Kidney (tissue), 14 donors: ENCODE measurements around the gene AMPH. TPM values are rescaled to one million over a fixed set of nuclear protein-coding genes. Genes with fewer than 3 reads are reported as not detected.

Source experiments
- DNase-seq, 5 donors: peaks; one replicate each; pipeline ENCODE4 v3.0.0-alpha.2; 2013 to 2020
- FAIRE-seq: peaks from 2 replicates; lab custom pipeline; 2012; peaks lifted over from hg19 to GRCh38; lab: Jason Lieb, UNC
- H3K27ac ChIP-seq, 2 donors: one replicate each; pipeline ENCODE4 v1.7.0; 2013; ENCODE audit warnings: low read depth in 2 of 2, low read length in 2 of 2, inconsistent platforms in 1 of 2
- H3K27me3 ChIP-seq: one replicate; pipeline ENCODE4 v1.7.1; 2013; ENCODE audit warnings: low read length, inconsistent platforms; ENCODE audit not compliant: control insufficient read depth, insufficient read depth
- H3K36me3 ChIP-seq, 3 donors: one replicate each; pipeline versions ENCODE4 v1.7.0 to v1.7.1; 2013; ENCODE audit warnings: low read length in 3 of 3, control low read depth in 1 of 3, inconsistent platforms in 1 of 3; ENCODE audit not compliant: insufficient read depth in 3 of 3, control insufficient read depth in 2 of 3
- H3K4me1 ChIP-seq, 3 donors: one replicate each; pipeline versions ENCODE4 v1.7.0 to v1.7.1; 2013; ENCODE audit warnings: low read length in 3 of 3, inconsistent platforms in 1 of 3, low read depth in 1 of 3; ENCODE audit not compliant: control insufficient read depth in 2 of 3, insufficient read depth in 2 of 3
- H3K4me3 ChIP-seq, 3 donors: one replicate each; pipeline versions ENCODE4 v1.7.0 to v1.8.1; 2013; ENCODE audit warnings: low read length in 3 of 3, control low read depth in 1 of 3, inconsistent platforms in 1 of 3
- H3K9ac ChIP-seq, 3 donors: one replicate each; pipeline versions ENCODE4 v1.7.0 to v1.7.1; 2013; ENCODE audit warnings: low read length in 3 of 3, control low read depth in 1 of 3, inconsistent platforms in 1 of 3
- H3K9me3 ChIP-seq, 3 donors: one replicate each; pipeline versions ENCODE4 v1.7.0 to v1.7.1; 2013; ENCODE audit warnings: low read length in 3 of 3, control low read depth in 1 of 3, inconsistent platforms in 1 of 3; ENCODE audit not compliant: control insufficient read depth in 2 of 3, insufficient read depth in 1 of 3
- intact Hi-C: fragments of 100-400 bp; cut with DNase I; formaldehyde crosslinking; loops from one replicate; pipeline ENCODE4 v1.11.1; 2022
- polyA plus RNA-seq: library from polyadenylated mRNA; stranded (reverse); fragments of 350-450 nt; fragmentation: Illumina TruSeq; extraction: RNeasy Lipid Tissue Mini Kit (QIAGEN cat#74804); gene quantifications from one replicate; pipeline ENCODE4 v1.2.3, GENCODE V29; 2014; ENCODE audit warnings: low read depth, low replicate concordance; ENCODE audit not compliant: insufficient read depth
- total RNA-seq: library from RNA; stranded (reverse); fragmentation: NEBNext Ultra II Directional; extraction: Animal tissue kit (Norgen Biotek cat#: 25700); gene quantifications from one replicate; pipeline ENCODE4 v1.2.1, GENCODE V29; 2021
- TF ChIP-seq, protein P1 (sequence below): IDR thresholded peaks from 3 replicates; pipeline ENCODE4 v1.5.1; 2012; ENCODE audit warnings: mild to moderate bottlenecking, moderate library complexity, borderline replicate concordance; ENCODE audit not compliant: insufficient read depth; ENCODE audit errors: extremely low read depth
- donor health status: control.
- donor health status: control.
- donor health status: control.
- donor health status: control.
- donor health status: control.
- donor health status: DM: yes; HTN: yes; CAD: no.
- donor health status: Normal renal cell carcinoma (clear cell type).

AMPH gene
- total and polyA plus RNA-seq, 2 donors from 2014 or later, result 1.2 to 1.4 TPM

DNA sequence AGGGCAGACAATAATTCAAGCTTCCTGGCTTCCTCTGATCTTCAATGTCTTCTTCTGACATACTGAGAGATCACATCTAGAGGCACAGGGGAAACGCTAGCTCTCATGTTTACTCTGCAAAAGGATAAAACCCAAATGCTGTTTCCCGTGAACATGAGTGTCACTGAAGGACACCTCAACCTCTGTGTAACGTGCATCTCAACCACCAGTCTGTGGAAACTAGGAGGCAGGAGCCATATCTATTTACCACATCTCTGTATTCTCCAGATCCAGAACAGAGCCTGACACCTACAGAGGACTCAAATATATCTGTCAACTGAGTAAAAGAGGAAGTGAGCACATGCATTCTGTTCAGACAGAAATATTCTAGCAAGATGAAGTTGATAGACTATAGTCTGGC, 217.4 kb downstream of the AMPH start:
- TF ChIP-seq, protein P1, sequence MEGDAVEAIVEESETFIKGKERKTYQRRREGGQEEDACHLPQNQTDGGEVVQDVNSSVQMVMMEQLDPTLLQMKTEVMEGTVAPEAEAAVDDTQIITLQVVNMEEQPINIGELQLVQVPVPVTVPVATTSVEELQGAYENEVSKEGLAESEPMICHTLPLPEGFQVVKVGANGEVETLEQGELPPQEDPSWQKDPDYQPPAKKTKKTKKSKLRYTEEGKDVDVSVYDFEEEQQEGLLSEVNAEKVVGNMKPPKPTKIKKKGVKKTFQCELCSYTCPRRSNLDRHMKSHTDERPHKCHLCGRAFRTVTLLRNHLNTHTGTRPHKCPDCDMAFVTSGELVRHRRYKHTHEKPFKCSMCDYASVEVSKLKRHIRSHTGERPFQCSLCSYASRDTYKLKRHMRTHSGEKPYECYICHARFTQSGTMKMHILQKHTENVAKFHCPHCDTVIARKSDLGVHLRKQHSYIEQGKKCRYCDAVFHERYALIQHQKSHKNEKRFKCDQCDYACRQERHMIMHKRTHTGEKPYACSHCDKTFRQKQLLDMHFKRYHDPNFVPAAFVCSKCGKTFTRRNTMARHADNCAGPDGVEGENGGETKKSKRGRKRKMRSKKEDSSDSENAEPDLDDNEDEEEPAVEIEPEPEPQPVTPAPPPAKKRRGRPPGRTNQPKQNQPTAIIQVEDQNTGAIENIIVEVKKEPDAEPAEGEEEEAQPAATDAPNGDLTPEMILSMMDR, result no peak
- no peak overlapping the region for H3K27ac ChIP-seq
- FAIRE-seq, result no peak
- intact Hi-C loops, result no loop called here
- H3K36me3 ChIP-seq, result no peaks in the 10 kb centered on the region
- H3K9me3 ChIP-seq, result no peaks in the 10 kb centered on the region
- H3K4me3 ChIP-seq, result no peak overlapping the region
- no peaks in the 10 kb centered on the region for H3K27me3 ChIP-seq
- no peaks in the 10 kb centered on the region for H3K4me1 ChIP-seq
- DNase-seq, result no peak
- no peak overlapping the region for H3K9ac ChIP-seq

GRCh38 chr7:38411404-38411803, 219.8 kb downstream of the AMPH start:
- intact Hi-C loops, result no loop called here
- no peaks in the 10 kb centered on the region for H3K9me3 ChIP-seq
- H3K36me3 ChIP-seq, result no peaks in the 10 kb centered on the region
- no peaks in the 10 kb centered on the region for H3K4me1 ChIP-seq
- no peak overlapping the region for H3K9ac ChIP-seq
- H3K27ac ChIP-seq, result no peak overlapping the region
- TF ChIP-seq, protein P1, result no peak
- DNase-seq, result peak in 1 of 5 donors; percentile 4
- no peaks in the 10 kb centered on the region for H3K27me3 ChIP-seq
- FAIRE-seq, result no peak
- H3K4me3 ChIP-seq, result no peak overlapping the region

DNA sequence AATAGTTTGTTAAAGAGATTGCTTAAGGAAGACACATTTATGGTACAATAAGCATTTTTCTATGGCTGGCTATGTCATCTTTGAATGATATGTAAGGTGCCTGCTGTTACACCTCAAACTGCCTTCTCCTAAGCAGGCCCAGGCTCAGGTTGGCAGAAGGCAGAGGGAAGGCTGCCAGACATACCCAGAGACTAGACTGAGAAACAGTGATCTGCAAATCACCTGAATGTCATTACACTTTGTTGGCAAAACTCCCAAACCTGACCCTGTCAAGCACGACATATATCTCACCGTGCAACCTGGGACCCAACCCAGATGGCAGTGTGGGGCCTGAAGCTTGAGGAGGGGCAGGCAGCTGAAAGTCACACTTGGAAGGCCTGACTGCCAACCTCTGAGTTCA, 221.1 kb downstream of the AMPH start:
- H3K27ac ChIP-seq, result no peak overlapping the region
- TF ChIP-seq, protein P1, result no peak

GRCh38 chr7:38409531-38409930, 221.6 kb downstream of the AMPH start:
- DNase-seq (no peak), FAIRE-seq (no peak)
- no peaks in the 10 kb centered on the region for H3K27me3 ChIP-seq
- no peak overlapping the region for H3K9ac ChIP-seq
- TF ChIP-seq, protein P1, result no peak
- H3K27ac ChIP-seq, result no peak overlapping the region
- intact Hi-C loops, result no loop called here
- no peak overlapping the region for H3K4me3 ChIP-seq
- no peaks in the 10 kb centered on the region for H3K9me3 ChIP-seq
- H3K36me3 ChIP-seq, result no peaks in the 10 kb centered on the region
- H3K4me1 ChIP-seq, result no peaks in the 10 kb centered on the region

More for the DNA sequence above, 221.1 kb downstream of the AMPH start:
- H3K9ac ChIP-seq, result no peak overlapping the region
- no peak overlapping the region for H3K4me3 ChIP-seq
- no peaks in the 10 kb centered on the region for H3K4me1 ChIP-seq
- DNase-seq (peak in 1 of 5 donors; percentile 29), FAIRE-seq (no peak)
- H3K36me3 ChIP-seq, result no peaks in the 10 kb centered on the region
- intact Hi-C loops, result no loop called here
- no peaks in the 10 kb centered on the region for H3K9me3 ChIP-seq
- H3K27me3 ChIP-seq, result no peaks in the 10 kb centered on the region
